ENCODE results near the gene CACNA2D3. TPM values are rescaled to one million over a fixed set of nuclear protein-coding genes. Genes with fewer than 3 reads are reported as not detected.

Gene CACNA2D3
- total RNA-seq, 1 donor from 2014 or later, result 6.3 TPM

- DNase-seq (ENCODE audit: low spot score), result no peak
Observed at GRCh38 chr3:54127499-54128056, 5.2 kb downstream of the CACNA2D3 start.

GRCh38 chr3:54131026-54131605, 8.8 kb downstream of the CACNA2D3 start:
- DNase-seq (ENCODE audit: low spot score), result no peak

- no peak for DNase-seq (ENCODE audit: low spot score)
Observed at GRCh38 chr3:54131890-54132289, 9.5 kb downstream of the CACNA2D3 start.

- DNase-seq (ENCODE audit: low spot score), result no peak
Observed at GRCh38 chr3:54132685-54133084, 10.3 kb downstream of the CACNA2D3 start.

- DNase-seq (ENCODE audit: low spot score), result no peak
Observed at GRCh38 chr3:54133196-54133595, 10.8 kb downstream of the CACNA2D3 start.

- no peak for DNase-seq (ENCODE audit: low spot score)
Observed at GRCh38 chr3:54134155-54134554, 11.8 kb downstream of the CACNA2D3 start.

- no peak for DNase-seq (ENCODE audit: low spot score)
Observed at GRCh38 chr3:54134713-54135112, 12.4 kb downstream of the CACNA2D3 start.

- no peak for DNase-seq (ENCODE audit: low spot score)
Observed at GRCh38 chr3:54137311-54137710, 15.0 kb downstream of the CACNA2D3 start.

- DNase-seq (ENCODE audit: low spot score), result no peak
Observed at GRCh38 chr3:54138937-54139547, 16.7 kb downstream of the CACNA2D3 start.

- DNase-seq (ENCODE audit: low spot score), result no peak
Observed at GRCh38 chr3:54139630-54140029, 17.3 kb downstream of the CACNA2D3 start.

- DNase-seq (ENCODE audit: low spot score), result no peak
Observed at GRCh38 chr3:54144284-54144683, 21.9 kb downstream of the CACNA2D3 start.

- peak; percentile 10 for DNase-seq (ENCODE audit: low spot score)
Observed at GRCh38 chr3:54146506-54147239, 24.3 kb downstream of the CACNA2D3 start.

- DNase-seq (ENCODE audit: low spot score), result no peak
Observed at GRCh38 chr3:54150864-54151467, 28.6 kb downstream of the CACNA2D3 start.

GRCh38 chr3:54153477-54153876, 31.1 kb downstream of the CACNA2D3 start:
- DNase-seq (ENCODE audit: low spot score), result no peak

GRCh38 chr3:54157860-54158259, 35.5 kb downstream of the CACNA2D3 start:
- DNase-seq (ENCODE audit: low spot score), result no peak

GRCh38 chr3:54159917-54160316, 37.6 kb downstream of the CACNA2D3 start:
- DNase-seq (ENCODE audit: low spot score), result no peak

GRCh38 chr3:54163441-54163840, 41.1 kb downstream of the CACNA2D3 start:
- no peak for DNase-seq (ENCODE audit: low spot score)

GRCh38 chr3:54164192-54164975, 42.0 kb downstream of the CACNA2D3 start:
- DNase-seq (ENCODE audit: low spot score), result no peak

GRCh38 chr3:54165865-54166264, 43.5 kb downstream of the CACNA2D3 start:
- DNase-seq (ENCODE audit: low spot score), result no peak

- DNase-seq (ENCODE audit: low spot score), result no peak
Observed at GRCh38 chr3:54167999-54168398, 45.6 kb downstream of the CACNA2D3 start.

- DNase-seq (ENCODE audit: low spot score), result no peak
Observed at GRCh38 chr3:54168451-54168850, 46.1 kb downstream of the CACNA2D3 start.
